Measurements from ENCODE around the gene NCR3LG1.

- no peak for TF ChIP-seq CTCF (IDR thresholded peaks at IDR 0.05)
- no peak for TF ChIP-seq POLR2AphosphoS5 (IDR thresholded peaks at IDR 0.05)
- TF ChIP-seq EP300 (IDR thresholded peaks at IDR 0.05) = no peak
Observed at GRCh38 chr11:17407575-17407974, 56.0 kb downstream of the NCR3LG1 start.
